Right ventricle myocardium superior (tissue), 1 donor: ENCODE data around the gene FUT8. TPM values are rescaled to one million over a fixed set of nuclear protein-coding genes. Genes with fewer than 3 reads are reported as not detected.
"Not testable (repeated sequence)": the region's sequence is repeated elsewhere in the genome, so short reads cannot be mapped to it uniquely, and the experiment has no call there.

Source experiments
- ATAC-seq: fragments of 200-7000 bp; cut with Tn5 transposase; one replicate; pipeline ENCODE4 v1.9.1; 2020; ENCODE audit warnings: mild to moderate bottlenecking; ENCODE audit not compliant: poor library complexity
- DNase-seq: peaks from one replicate; pipeline ENCODE4 v3.0.0-alpha.2; 2020
- intact Hi-C: fragments of 100-400 bp; cut with DNase I; formaldehyde crosslinking; loops from one replicate; pipeline ENCODE4 v1.11.2; 2022
- total RNA-seq: library from RNA; stranded (reverse); fragmentation: NEBNext Ultra II Directional; extraction: Animal tissue kit (Norgen Biotek cat#: 25700); gene quantifications from one replicate; pipeline ENCODE4 v1.2.1, GENCODE V29; 2021
- donor health status: DM: no; HTN: yes; CAD: no; lungs with severe emphysema.

The FUT8 gene
- total RNA-seq, 1 donor from 2014 or later = 9.9 TPM

GRCh38 chr14:65717384-65717915, 304.9 kb downstream of the FUT8 start:
- intact Hi-C loops, ATAC-seq: not testable (repeated sequence)

GRCh38 chr14:65718629-65719028, 306.1 kb downstream of the FUT8 start:
- ATAC-seq = no peak
- intact Hi-C loops = no loop called here
- DNase-seq = no peak

More at GRCh38 chr14:65717384-65717915, 304.9 kb downstream of the FUT8 start:
- not testable (repeated sequence) for DNase-seq

- DNase-seq (no peak), ATAC-seq (no peak)
- intact Hi-C loops = no loop called here
These were observed 307.6 kb downstream of the FUT8 start for GRCh38 chr14:65720171-65720570.

GRCh38 chr14:65720743-65721142, 308.2 kb downstream of the FUT8 start:
- intact Hi-C loops = no loop called here
- DNase-seq (no peak), ATAC-seq (no peak)

GRCh38 chr14:65723348-65723747, 310.8 kb downstream of the FUT8 start:
- ATAC-seq = no peak
- DNase-seq = no peak
- intact Hi-C loops = no loop called here

- ATAC-seq (no peak), DNase-seq (no peak)
- intact Hi-C loops = no loop called here
These were observed 316.1 kb downstream of the FUT8 start for GRCh38 chr14:65728604-65729003.

GRCh38 chr14:65729566-65729965, 317.0 kb downstream of the FUT8 start:
- DNase-seq = no peak
- intact Hi-C loops = no loop called here
- no peak for ATAC-seq

GRCh38 chr14:65731933-65732506, 319.5 kb downstream of the FUT8 start:
- ATAC-seq (no peak), DNase-seq (no peak)
- intact Hi-C loops = no loop called here

- intact Hi-C loops = no loop called here
- DNase-seq (no peak), ATAC-seq (no peak)
These were observed 325.8 kb downstream of the FUT8 start for GRCh38 chr14:65738339-65738738.

GRCh38 chr14:65745396-65746190, 333.1 kb downstream of the FUT8 start:
- ATAC-seq (no peak), DNase-seq (no peak)
- intact Hi-C loops = no loop called here

GRCh38 chr14:65748796-65749195, 336.3 kb downstream of the FUT8 start:
- ATAC-seq (no peak), DNase-seq (no peak)
- intact Hi-C loops = no loop called here

GRCh38 chr14:65749287-65749686, 336.8 kb downstream of the FUT8 start:
- intact Hi-C loops = no loop called here
- DNase-seq (no peak), ATAC-seq (no peak)

- no peak for DNase-seq
- no peak for ATAC-seq
- intact Hi-C loops = no loop called here
These were observed 338.4 kb downstream of the FUT8 start for GRCh38 chr14:65750906-65751305.

GRCh38 chr14:65751510-65751909, 339.0 kb downstream of the FUT8 start:
- intact Hi-C loops = no loop called here
- ATAC-seq (no peak), DNase-seq (no peak)

GRCh38 chr14:65753061-65753460, 340.5 kb downstream of the FUT8 start:
- intact Hi-C loops = no loop called here
- DNase-seq = no peak
- no peak for ATAC-seq

GRCh38 chr14:65755331-65755730, 342.8 kb downstream of the FUT8 start:
- intact Hi-C loops = no loop called here
- ATAC-seq (no peak), DNase-seq (no peak)

- ATAC-seq (no peak), DNase-seq (no peak)
- intact Hi-C loops = no loop called here
These were observed 344.4 kb downstream of the FUT8 start for GRCh38 chr14:65756880-65757279.

- intact Hi-C loops = no loop called here
- no peak for ATAC-seq
- no peak for DNase-seq
These were observed 356.6 kb downstream of the FUT8 start for GRCh38 chr14:65769151-65769550.

- intact Hi-C loops = no loop called here
- no peak for ATAC-seq
- no peak for DNase-seq
These were observed 358.2 kb downstream of the FUT8 start for GRCh38 chr14:65770681-65771080.

GRCh38 chr14:65771271-65771670, 358.7 kb downstream of the FUT8 start:
- ATAC-seq (no peak), DNase-seq (no peak)
- intact Hi-C loops = no loop called here
